ENCODE measurements around the gene RBAK.
"Not testable (repeated sequence)": the region's sequence is repeated elsewhere in the genome, so short reads cannot be mapped to it uniquely, and the experiment has no call there.

The RBAK gene

DNA sequence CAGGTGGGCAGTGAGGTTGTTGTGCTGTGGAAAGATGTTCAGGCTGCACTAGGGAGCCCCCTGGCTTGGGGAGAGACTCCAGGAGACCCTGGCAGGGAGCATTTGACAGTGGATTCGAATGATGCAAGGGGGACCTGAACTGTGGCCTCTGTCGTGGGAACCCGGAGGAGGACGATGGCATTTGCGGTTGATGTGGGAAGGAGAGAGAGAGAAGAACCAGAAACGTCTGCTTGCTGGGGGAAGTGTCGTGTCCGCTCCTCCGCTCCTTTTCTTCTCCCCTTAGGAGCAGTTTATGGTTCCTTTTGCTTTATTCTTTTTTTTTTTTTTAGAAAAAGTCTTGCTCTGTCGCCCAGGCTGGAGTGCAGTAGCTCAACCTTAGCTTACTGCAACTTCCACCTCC, 12.5 kb upstream of the RBAK start:
- H3K27me3 Mint-ChIP-seq (ENCODE audit: low read depth); H3K9me3 Mint-ChIP-seq; H3K36me3 Mint-ChIP-seq (ENCODE audit: low read depth); H3K27ac Mint-ChIP-seq; H3K4me3 Mint-ChIP-seq; H3K4me1 Mint-ChIP-seq: not testable (repeated sequence)

DNA sequence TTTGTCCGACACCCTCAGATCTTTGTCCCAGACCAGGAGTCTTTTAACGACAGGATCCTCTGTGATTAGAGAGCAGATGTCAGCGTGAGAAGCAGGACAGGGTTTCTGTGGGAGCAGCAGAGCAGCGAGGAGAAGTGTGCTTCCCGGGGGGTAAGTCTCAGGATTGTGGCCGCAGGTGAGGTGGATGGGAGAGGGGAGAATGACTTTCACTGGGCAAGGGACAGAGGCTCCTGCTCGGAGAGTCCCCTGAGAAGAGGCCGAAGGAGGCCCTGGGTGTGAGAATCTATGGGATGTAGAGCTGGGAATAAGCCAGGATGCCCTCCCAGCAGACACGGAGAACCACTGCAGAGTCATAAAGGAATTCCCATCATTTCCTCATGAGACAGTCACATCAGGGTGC, 10.4 kb upstream of the RBAK start:
- TF ChIP-seq, protein P1, sequence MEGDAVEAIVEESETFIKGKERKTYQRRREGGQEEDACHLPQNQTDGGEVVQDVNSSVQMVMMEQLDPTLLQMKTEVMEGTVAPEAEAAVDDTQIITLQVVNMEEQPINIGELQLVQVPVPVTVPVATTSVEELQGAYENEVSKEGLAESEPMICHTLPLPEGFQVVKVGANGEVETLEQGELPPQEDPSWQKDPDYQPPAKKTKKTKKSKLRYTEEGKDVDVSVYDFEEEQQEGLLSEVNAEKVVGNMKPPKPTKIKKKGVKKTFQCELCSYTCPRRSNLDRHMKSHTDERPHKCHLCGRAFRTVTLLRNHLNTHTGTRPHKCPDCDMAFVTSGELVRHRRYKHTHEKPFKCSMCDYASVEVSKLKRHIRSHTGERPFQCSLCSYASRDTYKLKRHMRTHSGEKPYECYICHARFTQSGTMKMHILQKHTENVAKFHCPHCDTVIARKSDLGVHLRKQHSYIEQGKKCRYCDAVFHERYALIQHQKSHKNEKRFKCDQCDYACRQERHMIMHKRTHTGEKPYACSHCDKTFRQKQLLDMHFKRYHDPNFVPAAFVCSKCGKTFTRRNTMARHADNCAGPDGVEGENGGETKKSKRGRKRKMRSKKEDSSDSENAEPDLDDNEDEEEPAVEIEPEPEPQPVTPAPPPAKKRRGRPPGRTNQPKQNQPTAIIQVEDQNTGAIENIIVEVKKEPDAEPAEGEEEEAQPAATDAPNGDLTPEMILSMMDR (IDR thresholded peaks at IDR 0.05; ENCODE audit: unreplicated experiment in 3 of 3), result no peak
- Mint-ChIP-seq H3K27ac (no peak overlapping the region), H3K4me3 (no peak overlapping the region), H3K27me3 (ENCODE audit: low read depth) (peaks cover 7% of the 10 kb centered on the region), H3K9me3 (no peaks in the 10 kb centered on the region), H3K36me3 (ENCODE audit: low read depth) (peaks cover 4% of the 10 kb centered on the region), H3K4me1 (no peaks in the 10 kb centered on the region)

DNA sequence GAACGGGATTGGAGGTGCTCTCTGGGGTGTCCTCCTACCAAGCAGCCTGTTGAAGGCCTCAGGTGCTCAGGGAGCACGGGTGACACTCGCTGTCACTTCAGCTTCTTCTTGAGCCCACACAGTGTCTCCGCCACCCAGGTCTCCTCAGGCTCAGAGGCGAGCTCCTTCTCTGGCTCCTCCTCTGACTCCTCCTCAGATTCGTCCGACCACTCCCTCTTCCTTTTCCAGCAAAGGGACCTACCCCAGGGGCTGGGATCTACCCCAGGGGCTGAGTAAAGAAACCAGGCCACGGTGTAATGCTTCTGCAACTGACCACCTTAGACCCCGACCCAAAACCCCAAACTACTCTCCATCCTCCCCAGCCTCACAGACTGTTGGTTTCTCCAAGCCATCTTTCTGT, 9.2 kb upstream of the RBAK start:
- Mint-ChIP-seq H3K27ac (no peak overlapping the region), H3K27me3 (ENCODE audit: low read depth) (peaks cover 7% of the 10 kb centered on the region), H3K36me3 (ENCODE audit: low read depth) (peaks cover 4% of the 10 kb centered on the region), H3K4me3 (no peak overlapping the region), H3K4me1 (no peaks in the 10 kb centered on the region), H3K9me3 (no peaks in the 10 kb centered on the region)
- TF ChIP-seq, protein P1 (IDR thresholded peaks at IDR 0.05; ENCODE audit: unreplicated experiment in 3 of 3), result no peak

DNA sequence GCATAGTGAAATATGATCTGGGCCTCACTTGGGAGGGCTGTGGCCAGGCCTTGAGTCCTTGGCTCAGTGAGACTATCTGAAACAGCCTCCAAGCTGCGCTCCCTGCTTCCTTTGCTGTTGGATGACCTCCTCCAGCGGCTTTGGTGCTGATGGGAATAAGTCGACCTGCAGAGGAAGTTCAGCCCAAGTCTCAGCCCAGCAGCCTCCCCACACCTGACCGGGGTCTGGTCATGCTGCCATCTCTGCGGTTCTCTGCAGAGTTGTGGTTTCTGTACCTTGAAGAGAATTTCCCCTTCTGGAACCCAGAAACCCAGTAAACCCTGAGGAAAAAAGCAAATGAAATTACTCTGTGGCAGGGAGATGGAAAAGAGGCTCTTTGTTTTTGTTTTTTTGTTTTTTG, 4.6 kb upstream of the RBAK start:
- peaks cover 3% of the 10 kb centered on the region for H3K9me3 Mint-ChIP-seq
- peaks cover 13% of the 10 kb centered on the region for H3K36me3 Mint-ChIP-seq (ENCODE audit: low read depth)
- H3K27ac Mint-ChIP-seq, result no peak overlapping the region
- H3K4me1 Mint-ChIP-seq, result peaks cover 5% of the 10 kb centered on the region
- TF ChIP-seq, protein P1 (IDR thresholded peaks at IDR 0.05; ENCODE audit: unreplicated experiment in 3 of 3), result no peak
- H3K4me3 Mint-ChIP-seq, result no peak overlapping the region
- H3K27me3 Mint-ChIP-seq (ENCODE audit: low read depth), result peaks cover 12% of the 10 kb centered on the region

DNA sequence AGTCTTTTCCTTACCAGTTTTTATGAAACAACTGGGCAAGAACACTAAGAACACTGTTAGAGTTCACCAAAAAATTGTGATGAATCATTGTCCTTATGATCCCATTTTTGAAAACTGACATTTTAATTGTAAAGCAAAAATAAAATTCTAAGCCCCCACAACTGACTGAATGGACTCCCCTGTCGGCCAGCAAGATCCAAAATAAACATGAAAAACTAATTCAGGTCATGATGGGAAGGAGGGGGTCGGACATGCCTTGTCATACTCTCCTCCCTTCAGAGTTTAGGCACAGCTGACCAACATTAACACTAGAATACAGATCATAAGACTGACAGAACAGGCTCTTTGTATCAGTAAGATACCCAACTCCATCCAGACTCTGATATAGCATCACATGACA, 2.0 kb upstream of the RBAK start:
- Mint-ChIP-seq H3K4me1 (peaks cover 5% of the 10 kb centered on the region), H3K36me3 (ENCODE audit: low read depth) (peaks cover 31% of the 10 kb centered on the region), H3K27ac (no peak overlapping the region), H3K4me3 (peak overlapping the region; percentile 26 to 55 (median 33)), H3K9me3 (peaks cover 5% of the 10 kb centered on the region), H3K27me3 (ENCODE audit: low read depth) (peaks cover 12% of the 10 kb centered on the region)
- TF ChIP-seq, protein P1 (IDR thresholded peaks at IDR 0.05; ENCODE audit: unreplicated experiment in 3 of 3), result no peak

DNA sequence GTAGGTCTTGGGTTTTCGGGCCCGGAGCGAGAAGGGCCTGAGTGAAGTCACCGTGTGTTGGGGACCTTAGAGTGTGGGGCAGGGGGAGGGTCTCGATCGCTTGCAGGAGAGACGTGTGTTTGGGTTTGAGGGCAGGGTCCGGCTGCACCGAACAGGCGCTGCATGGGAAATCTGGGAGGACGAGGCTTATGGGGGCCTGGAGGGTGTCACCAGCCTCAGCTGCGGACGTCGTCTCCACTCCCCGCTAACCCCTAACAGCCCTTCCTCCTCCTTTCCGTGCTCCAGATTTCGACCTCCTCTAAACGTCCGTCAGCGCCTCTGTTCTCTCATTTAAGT, 705 bp downstream of the RBAK start:
- Mint-ChIP-seq H3K27me3 (ENCODE audit: low read depth) (peaks cover 12% of the 10 kb centered on the region), H3K9me3 (peaks cover 27% of the 10 kb centered on the region), H3K36me3 (ENCODE audit: low read depth) (peaks cover 57% of the 10 kb centered on the region), H3K27ac (peak overlapping the region; percentile 67 to 96 (median 96)), H3K4me3 (peak overlapping the region; percentile 94 to 97 (median 94))
- H3K4me1 Mint-ChIP-seq, result not testable (repeated sequence)

DNA sequence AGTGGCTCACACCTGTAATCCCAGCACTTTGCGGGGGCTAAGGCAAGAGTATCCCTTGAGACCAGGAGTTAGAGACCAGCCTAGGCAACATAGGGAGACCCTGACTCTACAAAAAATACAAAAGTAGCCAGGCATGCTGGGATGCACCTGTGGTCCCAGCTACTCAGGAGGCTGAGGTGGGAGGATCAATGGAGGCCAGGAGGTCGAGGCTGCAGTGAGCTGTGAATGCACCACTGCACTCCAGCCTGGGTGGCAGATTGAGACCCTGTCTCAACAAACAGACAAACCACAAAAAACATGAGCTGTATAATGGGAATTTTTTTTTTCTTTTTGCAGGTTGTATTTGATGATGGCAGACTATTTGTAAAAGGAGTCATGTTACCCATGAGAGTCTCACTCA, 1.5 kb downstream of the RBAK start:
- Mint-ChIP-seq H3K27me3 (ENCODE audit: low read depth) (peaks cover 12% of the 10 kb centered on the region), H3K4me3 (peak overlapping the region; percentile 94 to 97 (median 94)), H3K9me3 (peaks cover 34% of the 10 kb centered on the region), H3K36me3 (ENCODE audit: low read depth) (peaks cover 64% of the 10 kb centered on the region)
- not testable (repeated sequence) for H3K4me1 Mint-ChIP-seq, H3K27ac Mint-ChIP-seq

DNA sequence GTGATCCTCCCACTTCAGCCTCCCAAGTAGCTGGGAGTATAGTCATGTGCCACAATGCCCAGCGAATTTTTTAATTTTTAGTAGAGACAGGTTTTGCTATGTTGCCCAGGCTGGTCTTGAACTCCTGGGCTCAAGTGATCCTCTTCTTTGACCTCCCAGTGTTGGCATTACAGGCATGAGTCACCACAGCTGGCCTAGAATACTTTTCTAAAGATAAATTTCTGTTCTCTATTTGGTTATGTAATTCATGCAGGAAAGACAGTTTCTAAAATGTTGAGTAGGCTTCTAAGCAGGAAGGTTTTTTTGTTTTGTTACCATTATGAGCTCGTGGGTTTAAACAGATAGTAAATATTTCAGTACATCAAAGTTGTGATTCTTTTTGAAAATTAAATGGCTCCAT, 5.0 kb downstream of the RBAK start:
- no peaks in the 10 kb centered on the region for H3K4me1 Mint-ChIP-seq
- peaks cover 60% of the 10 kb centered on the region for H3K9me3 Mint-ChIP-seq
- H3K27ac Mint-ChIP-seq, result no peak overlapping the region
- no peaks in the 10 kb centered on the region for H3K27me3 Mint-ChIP-seq (ENCODE audit: low read depth)
- H3K4me3 Mint-ChIP-seq, result no peak overlapping the region
- TF ChIP-seq, protein P1 (IDR thresholded peaks at IDR 0.05; ENCODE audit: unreplicated experiment in 3 of 3), result no peak
- H3K36me3 Mint-ChIP-seq (ENCODE audit: low read depth), result peaks cover 92% of the 10 kb centered on the region

DNA sequence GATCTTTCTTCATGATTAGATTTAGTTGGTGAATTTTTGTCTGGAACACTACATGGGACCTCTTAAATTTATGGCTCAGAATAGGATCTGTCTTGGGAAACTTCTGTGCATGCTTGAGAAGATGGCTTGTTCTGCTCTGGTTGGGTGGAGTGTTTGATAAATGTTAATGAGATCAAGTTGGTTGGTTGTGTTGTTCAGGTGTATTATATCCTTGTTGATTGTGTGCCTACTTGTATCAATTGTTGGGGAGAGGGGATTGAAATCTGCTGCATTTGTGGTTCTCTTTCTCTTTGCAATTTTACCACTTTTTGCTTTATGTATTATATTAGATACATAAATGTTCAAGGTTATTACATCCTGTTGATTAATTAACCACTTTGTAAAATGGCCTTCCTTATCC, 6.1 kb downstream of the RBAK start:
- not testable (repeated sequence) for H3K4me3 Mint-ChIP-seq; H3K4me1 Mint-ChIP-seq; H3K27me3 Mint-ChIP-seq (ENCODE audit: low read depth); H3K27ac Mint-ChIP-seq
- peaks cover 97% of the 10 kb centered on the region for H3K36me3 Mint-ChIP-seq (ENCODE audit: low read depth)
- H3K9me3 Mint-ChIP-seq, result peaks cover 67% of the 10 kb centered on the region

All from nephron (organoid).